Measurements from ENCODE around the gene RTP5. TPM values are rescaled to one million over a fixed set of nuclear protein-coding genes. Genes with fewer than 3 reads are reported as not detected.

RTP5 gene
- total and polyA plus RNA-seq, 3 donors from 2014 or later, result 0.13 to 0.93 (median 0.47) TPM

DNA sequence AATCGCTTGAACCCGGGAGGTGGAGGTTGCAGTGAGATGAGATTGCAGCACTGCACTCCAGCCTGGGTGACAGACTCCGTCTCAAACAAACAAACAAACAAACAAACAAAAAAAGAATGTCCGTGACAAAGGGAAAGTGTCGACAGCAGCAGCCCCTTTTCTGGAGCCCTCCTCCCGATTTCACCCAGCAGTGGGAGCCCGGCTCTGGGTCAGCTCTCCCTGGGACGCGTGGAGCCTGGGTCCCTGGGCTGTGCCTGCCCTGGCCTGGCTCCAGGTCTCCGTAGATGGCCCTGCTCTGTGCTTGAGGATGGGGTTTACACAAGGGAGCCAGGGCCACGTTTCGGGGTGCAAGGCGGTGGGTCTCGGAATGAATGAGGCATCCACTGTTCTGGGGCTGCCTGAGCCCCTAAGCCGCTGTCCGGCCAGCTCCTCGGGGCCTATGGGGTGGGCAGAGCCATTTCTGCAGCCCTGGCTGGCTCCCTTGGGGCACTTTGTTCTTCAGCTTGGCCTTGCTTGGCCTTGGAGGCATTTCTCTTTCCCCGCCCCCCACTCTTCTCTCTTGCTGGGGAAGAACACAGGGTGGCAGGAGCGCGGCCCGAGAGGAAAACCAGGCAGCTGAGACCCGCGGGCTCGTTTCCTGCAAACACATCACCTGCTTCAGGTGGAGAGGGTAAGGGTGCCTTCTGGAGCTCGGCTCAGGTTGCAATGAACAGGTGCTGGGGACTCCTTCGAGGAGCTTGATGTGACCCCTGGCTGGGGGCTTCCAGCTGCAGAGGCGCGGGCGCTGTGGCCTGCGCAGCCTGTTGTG is 29.1 kb downstream of the RTP5 start:
- no peaks in the 10 kb centered on the region for H3K27me3 ChIP-seq
- H3K9me3 ChIP-seq, result no peaks in the 10 kb centered on the region
- H3K4me3 ChIP-seq, result no peak overlapping the region
- TF ChIP-seq POLR2A (IDR thresholded peaks at IDR 0.05), result no peak
- TF ChIP-seq, protein P1, sequence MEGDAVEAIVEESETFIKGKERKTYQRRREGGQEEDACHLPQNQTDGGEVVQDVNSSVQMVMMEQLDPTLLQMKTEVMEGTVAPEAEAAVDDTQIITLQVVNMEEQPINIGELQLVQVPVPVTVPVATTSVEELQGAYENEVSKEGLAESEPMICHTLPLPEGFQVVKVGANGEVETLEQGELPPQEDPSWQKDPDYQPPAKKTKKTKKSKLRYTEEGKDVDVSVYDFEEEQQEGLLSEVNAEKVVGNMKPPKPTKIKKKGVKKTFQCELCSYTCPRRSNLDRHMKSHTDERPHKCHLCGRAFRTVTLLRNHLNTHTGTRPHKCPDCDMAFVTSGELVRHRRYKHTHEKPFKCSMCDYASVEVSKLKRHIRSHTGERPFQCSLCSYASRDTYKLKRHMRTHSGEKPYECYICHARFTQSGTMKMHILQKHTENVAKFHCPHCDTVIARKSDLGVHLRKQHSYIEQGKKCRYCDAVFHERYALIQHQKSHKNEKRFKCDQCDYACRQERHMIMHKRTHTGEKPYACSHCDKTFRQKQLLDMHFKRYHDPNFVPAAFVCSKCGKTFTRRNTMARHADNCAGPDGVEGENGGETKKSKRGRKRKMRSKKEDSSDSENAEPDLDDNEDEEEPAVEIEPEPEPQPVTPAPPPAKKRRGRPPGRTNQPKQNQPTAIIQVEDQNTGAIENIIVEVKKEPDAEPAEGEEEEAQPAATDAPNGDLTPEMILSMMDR (IDR thresholded peaks at IDR 0.05), result no peak
- DNase-seq, result peak; percentile 65
- H3K4me1 ChIP-seq, result peaks cover 23% of the 10 kb centered on the region
- WGBS, 2 donors, result 62 to 63% methylated on average over 17 to 30 of the region's 30 CpGs
- peak overlapping the region in 1 of 2 donors; percentile 19 for H3K27ac ChIP-seq
- intact Hi-C loops (cut with DNase I; ENCODE audit: low total_unique reads), result no loop called here
- H3K36me3 ChIP-seq (ENCODE audit: low read depth, missing control alignments), result no peaks in the 10 kb centered on the region

DNA sequence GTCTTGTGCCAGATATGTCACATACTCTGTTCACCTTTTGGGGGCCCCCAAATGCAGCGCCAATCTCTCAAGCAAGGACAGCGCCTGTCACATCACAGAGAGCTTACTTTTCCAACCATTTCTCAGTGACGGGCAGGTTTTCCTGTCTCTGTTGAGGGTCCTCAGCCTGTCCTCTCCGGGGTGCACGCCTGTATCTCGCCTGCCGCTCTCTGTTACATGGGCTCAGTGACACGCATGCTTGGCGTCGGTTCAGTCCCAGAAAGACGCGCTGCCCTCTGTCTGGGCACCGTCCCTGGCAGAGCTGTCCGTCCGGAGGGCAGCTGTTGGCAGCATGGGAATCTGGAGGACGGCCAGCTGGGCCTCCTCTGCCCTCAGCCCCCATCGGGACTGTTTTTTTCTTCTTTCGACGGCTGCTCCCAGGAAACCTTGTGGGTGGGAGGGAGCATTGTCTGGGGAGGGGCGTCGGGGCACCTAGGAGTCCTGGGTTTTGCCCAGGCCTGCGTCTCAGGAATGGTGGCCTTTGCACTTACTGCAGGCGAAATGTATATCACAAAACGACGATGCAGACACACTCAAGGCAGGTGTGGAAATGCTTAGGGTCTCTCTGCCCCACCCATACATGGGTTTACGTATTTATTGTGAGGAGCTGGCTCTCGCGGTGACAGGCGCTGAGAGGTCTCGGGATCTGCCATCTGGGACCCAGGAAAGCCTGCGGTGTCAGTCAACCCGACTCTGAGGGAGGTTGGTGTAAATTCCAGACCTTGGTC is 30.9 kb downstream of the RTP5 start:
- Histone ChIP-seq H3K27me3 (no peaks in the 10 kb centered on the region), H3K36me3 (ENCODE audit: low read depth, missing control alignments) (no peaks in the 10 kb centered on the region), H3K4me1 (peaks cover 23% of the 10 kb centered on the region), H3K4me3 (no peak overlapping the region), H3K9me3 (no peaks in the 10 kb centered on the region), H3K27ac (peak overlapping the region in 1 of 2 donors; percentile 41)
- intact Hi-C loops (cut with DNase I; ENCODE audit: low total_unique reads), result no loop called here
- TF ChIP-seq POLR2A (IDR thresholded peaks at IDR 0.05), result no peak
- TF ChIP-seq, protein P1 (IDR thresholded peaks at IDR 0.05), result no peak
- DNase-seq, result no peak
- WGBS, 2 donors, result 74 to 80% methylated on average over 25 to 32 of the region's 32 CpGs

GRCh38 chr2:241901018-241901380 is 31.5 kb downstream of the RTP5 start:
- Histone ChIP-seq H3K4me1 (peaks cover 23% of the 10 kb centered on the region), H3K4me3 (no peak overlapping the region), H3K9me3 (no peaks in the 10 kb centered on the region), H3K27ac (no peak overlapping the region), H3K36me3 (ENCODE audit: low read depth, missing control alignments) (no peaks in the 10 kb centered on the region), H3K27me3 (no peaks in the 10 kb centered on the region)
- WGBS, 2 donors, result 70 to 78% methylated on average over 10 to 21 of the region's 21 CpGs
- DNase-seq, result no peak
- intact Hi-C loops (cut with DNase I; ENCODE audit: low total_unique reads), result no loop called here
- TF ChIP-seq, protein P1 (IDR thresholded peaks at IDR 0.05), result no peak
- TF ChIP-seq POLR2A (IDR thresholded peaks at IDR 0.05), result no peak

DNA sequence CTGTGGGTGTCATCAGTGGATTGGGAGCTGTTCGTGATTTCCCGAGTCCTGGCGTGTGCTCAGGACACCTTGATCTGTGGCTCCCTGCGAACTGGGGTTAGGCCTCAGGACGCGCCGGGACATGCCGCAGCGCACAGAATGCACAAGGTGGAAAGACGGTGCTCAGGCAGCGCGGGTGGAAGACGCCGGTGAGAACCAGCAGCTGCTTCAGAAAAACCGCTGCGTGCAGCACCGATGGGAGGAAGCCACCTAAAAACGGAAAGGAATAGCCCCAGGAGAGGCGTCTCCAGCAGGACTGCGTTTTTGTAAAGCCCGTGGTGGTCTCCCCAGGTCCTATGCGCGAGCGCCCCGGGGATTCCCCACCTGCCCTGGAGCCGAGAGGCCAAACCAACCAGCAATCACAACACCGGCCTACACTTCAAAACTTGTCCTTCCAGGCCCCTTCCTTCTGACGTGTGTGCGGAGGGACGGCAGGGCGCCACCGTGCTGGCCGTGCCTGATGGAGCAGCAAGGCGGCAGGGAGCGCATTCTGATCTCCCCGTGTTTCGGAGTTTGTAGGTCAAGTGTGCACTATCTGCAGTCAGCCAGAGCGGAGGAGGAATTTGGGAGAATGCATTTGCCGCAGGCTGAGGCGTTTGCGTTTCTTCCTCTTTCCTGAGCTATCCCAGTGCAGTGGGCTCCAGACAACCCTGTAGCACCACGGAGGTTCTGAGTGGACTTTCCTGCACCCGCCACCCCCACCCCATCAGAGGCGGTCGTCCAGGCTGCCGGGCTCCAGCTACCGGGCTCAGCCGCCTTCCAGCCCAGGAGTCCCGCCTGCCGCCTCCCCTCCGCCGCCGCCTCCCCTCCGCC is 32.2 kb downstream of the RTP5 start:
- intact Hi-C loops (cut with DNase I; ENCODE audit: low total_unique reads), result no loop called here
- peaks cover 25% of the 10 kb centered on the region for H3K4me1 ChIP-seq
- no peaks in the 10 kb centered on the region for H3K27me3 ChIP-seq
- WGBS, 2 donors, result 50 to 67% methylated on average over 50 to 54 of the region's 54 CpGs
- no peaks in the 10 kb centered on the region for H3K9me3 ChIP-seq
- DNase-seq, result peak; percentile 33
- H3K4me3 ChIP-seq, result peak overlapping the region; percentile 6 to 18
- H3K27ac ChIP-seq, result no peak overlapping the region
- no peaks in the 10 kb centered on the region for H3K36me3 ChIP-seq (ENCODE audit: low read depth, missing control alignments)
- TF ChIP-seq, protein P1 (IDR thresholded peaks at IDR 0.05), result no peak
- no peak for TF ChIP-seq POLR2A (IDR thresholded peaks at IDR 0.05)
